GM12878 (cell line): ENCODE data around the gene CBARP. TPM values are rescaled to one million over a fixed set of nuclear protein-coding genes. Genes with fewer than 3 reads are reported as not detected.

Experiments used
- ATF7 ChIP-seq: fragments of 450-650 bp; IDR thresholded peaks from 2 replicates; pipeline ENCODE4 v1.6.1; 2016; ENCODE audit warnings: low read depth, mild to moderate bottlenecking
- BACH1 ChIP-seq: fragments of 450-650 bp; IDR thresholded peaks from 2 replicates; pipeline ENCODE4 v1.6.1; 2017; ENCODE audit warnings: mild to moderate bottlenecking, borderline replicate concordance
- BRCA1 ChIP-seq: IDR thresholded peaks from 2 replicates; pipeline ENCODE4 v1.6.1; 2011; ENCODE audit warnings: low read depth, low read length, improper control_type of control experiment
- CBFB ChIP-seq: IDR thresholded peaks from 2 replicates; pipeline ENCODE4 v1.6.1; 2016; ENCODE audit warnings: antibody characterized with exemption, low read depth
- CBX5 ChIP-seq: sonication (generic); IDR thresholded peaks from 2 replicates; pipeline ENCODE4 v1.6.1; 2016; ENCODE audit warnings: low read depth, moderate library complexity, mild to moderate bottlenecking, inconsistent platforms
- CHD4 ChIP-seq: fragments of 200-600 bp; sonication (generic); IDR thresholded peaks from 2 replicates; pipeline ENCODE4 v1.6.1; 2016; ENCODE audit warnings: mild to moderate bottlenecking
- CREM ChIP-seq: IDR thresholded peaks from 2 replicates; pipeline ENCODE4 v1.6.1; 2014; ENCODE audit warnings: antibody characterized with exemption, low read depth
- CTCF ChIP-seq, 3 experiments: IDR thresholded peaks in 2 of 3; conservative IDR thresholded peaks in 1 of 3; 2 replicates each; pipeline ENCODE4 v1.5.1; 2011; ENCODE audit warnings: low read depth in 3 of 3, low read length in 3 of 3, mild to moderate bottlenecking in 3 of 3, control low read depth in 2 of 3, moderate library complexity in 2 of 3, inconsistent platforms in 1 of 3, mixed read lengths in 1 of 3; ENCODE audit not compliant: control insufficient read depth in 2 of 3, insufficient read depth in 1 of 3; ENCODE audit errors: extremely low read depth in 1 of 3
- DPF2 ChIP-seq: fragments of 450-650 bp; IDR thresholded peaks from 2 replicates; pipeline ENCODE4 v1.6.1; 2017; ENCODE audit warnings: mild to moderate bottlenecking
- E2F4 ChIP-seq: IDR thresholded peaks from 2 replicates; pipeline ENCODE4 v1.6.1; 2012; ENCODE audit warnings: low read depth, low read length, improper control_type of control experiment
- EGR1 ChIP-seq, 2 experiments: IDR thresholded peaks; 1 replicate in 1 of 2; 2 replicates in 1 of 2; pipeline ENCODE4 v1.6.1; 2011 to 2012; ENCODE audit warnings: low read depth in 2 of 2, low read length in 2 of 2, borderline replicate concordance in 1 of 2, mild to moderate bottlenecking in 1 of 2, moderate library complexity in 1 of 2
- GABPA ChIP-seq: IDR thresholded peaks from 2 replicates; pipeline ENCODE4 v1.6.1; 2014; ENCODE audit warnings: antibody characterized with exemption, low read depth, mild to moderate bottlenecking, inconsistent platforms
- IKZF2 ChIP-seq, 2 experiments: fragments of 450-650 bp; IDR thresholded peaks; 2 replicates each; pipeline ENCODE4 v1.6.1; 2017; ENCODE audit warnings: mild to moderate bottlenecking in 2 of 2, moderate library complexity in 2 of 2
- NFIC ChIP-seq: IDR thresholded peaks from 2 replicates; pipeline ENCODE4 v1.6.1; 2012; ENCODE audit warnings: low read depth, mild to moderate bottlenecking, inconsistent platforms, low read length, moderate library complexity
- NR2C1 ChIP-seq: fragments of 450-650 bp; IDR thresholded peaks from 2 replicates; pipeline ENCODE4 v1.6.1; 2017; ENCODE audit warnings: antibody characterized with exemption, mild to moderate bottlenecking, moderate library complexity
- NRF1 ChIP-seq: conservative IDR thresholded peaks from 2 replicates; pipeline ENCODE4 v1.6.1; 2011; ENCODE audit warnings: mild to moderate bottlenecking, low read depth, low read length, improper control_type of control experiment
- PML ChIP-seq: IDR thresholded peaks from 2 replicates; pipeline ENCODE4 v1.6.1; 2012; ENCODE audit warnings: low read length, inconsistent platforms
- POLR2A ChIP-seq: IDR thresholded peaks from 2 replicates; pipeline ENCODE4 v1.6.1; 2011; ENCODE audit warnings: low read depth, mild to moderate bottlenecking, low read length
- POLR2AphosphoS5 ChIP-seq: IDR thresholded peaks from 2 replicates; pipeline ENCODE4 v1.6.1; 2011; ENCODE audit warnings: mild to moderate bottlenecking, low read length, inconsistent platforms
- RB1 ChIP-seq: fragments of 450-650 bp; formaldehyde crosslinking; IDR thresholded peaks from 2 replicates; pipeline ENCODE4 v1.6.1; 2017; ENCODE audit warnings: mild to moderate bottlenecking, borderline replicate concordance
- SMC3 ChIP-seq: IDR thresholded peaks from 2 replicates; pipeline ENCODE4 v1.6.1; 2011; ENCODE audit warnings: low read length, improper control_type of control experiment, borderline replicate concordance
- STAT3 ChIP-seq: IDR thresholded peaks from 2 replicates; pipeline ENCODE4 v1.6.1; 2011; ENCODE audit warnings: low read depth, low read length, improper control_type of control experiment
- TBL1XR1 ChIP-seq: IDR thresholded peaks from 2 replicates; pipeline ENCODE4 v1.6.1; 2012; ENCODE audit warnings: low read depth, low read length, improper control_type of control experiment
- WRNIP1 ChIP-seq: IDR thresholded peaks from 2 replicates; pipeline ENCODE4 v1.6.1; 2011; ENCODE audit warnings: low read depth, low read length, improper control_type of control experiment, borderline replicate concordance
- ZBTB33 ChIP-seq: fragments of 450-650 bp; IDR thresholded peaks from 2 replicates; pipeline ENCODE4 v1.6.1; 2017; ENCODE audit warnings: mild to moderate bottlenecking
- ZNF217 ChIP-seq: fragments of 450-650 bp; IDR thresholded peaks from 2 replicates; pipeline ENCODE4 v1.6.1; 2017; ENCODE audit warnings: antibody characterized with exemption, mild to moderate bottlenecking
- ZNF622 ChIP-seq: fragments of 450-650 bp; IDR thresholded peaks from 2 replicates; pipeline ENCODE4 v1.6.1; 2017; ENCODE audit warnings: mild to moderate bottlenecking, inconsistent platforms
- ZSCAN29 ChIP-seq: fragments of 450-650 bp; IDR thresholded peaks from 2 replicates; pipeline ENCODE4 v1.6.1; 2017; ENCODE audit warnings: mild to moderate bottlenecking, moderate library complexity
- ZZZ3 ChIP-seq: IDR thresholded peaks from 2 replicates; pipeline ENCODE4 v1.6.1; 2011; ENCODE audit warnings: low read depth; ENCODE audit not compliant: control insufficient read depth, insufficient read length
- polyA plus RNA-seq, 11 experiments: library from polyadenylated mRNA; depleted of rRNA in 4 of 11; unstranded in 6 of 11; stranded (reverse) in 5 of 11; fragments of >200 nt; fragmentation: Nextera tagmentation in 4 of 11; fragmentation: Illumina TruSeq in 1 of 11; extraction: Ambion mirVana in 4 of 11; extraction: Trizol in 1 of 11; gene quantifications; 1 replicate in 1 of 11; 2 replicates in 10 of 11; pipeline versions ENCODE4 v1.2.1 to v1.2.3, GENCODE V29; 2011 to 2016; ENCODE audit warnings: inconsistent platforms in 2 of 11, missing spikeins in 2 of 11, low read depth in 1 of 11
- total RNA-seq, 4 experiments: library from RNA; depleted of rRNA in 3 of 4; stranded (reverse); fragments of >200 nt in 3 of 4; fragmentation: Illumina TruSeq in 1 of 4; extraction: Trizol in 1 of 4; gene quantifications; 2 replicates each; pipeline versions ENCODE4 v1.2.1 to v1.2.3, GENCODE V29; 2013 to 2021
- TF ChIP-seq, protein P1 (sequence below): IDR thresholded peaks from 2 replicates; pipeline ENCODE4 v1.6.1; 2012; ENCODE audit warnings: low read depth, low read length, improper control_type of control experiment

Gene CBARP
- total and polyA plus RNA-seq, 10 of the 15 experiments (the other 5 are each of a cell fraction or from before 2014, with no cell fraction given), result 0.04 to 0.59 (median 0.18) TPM; not detected in 3

DNA sequence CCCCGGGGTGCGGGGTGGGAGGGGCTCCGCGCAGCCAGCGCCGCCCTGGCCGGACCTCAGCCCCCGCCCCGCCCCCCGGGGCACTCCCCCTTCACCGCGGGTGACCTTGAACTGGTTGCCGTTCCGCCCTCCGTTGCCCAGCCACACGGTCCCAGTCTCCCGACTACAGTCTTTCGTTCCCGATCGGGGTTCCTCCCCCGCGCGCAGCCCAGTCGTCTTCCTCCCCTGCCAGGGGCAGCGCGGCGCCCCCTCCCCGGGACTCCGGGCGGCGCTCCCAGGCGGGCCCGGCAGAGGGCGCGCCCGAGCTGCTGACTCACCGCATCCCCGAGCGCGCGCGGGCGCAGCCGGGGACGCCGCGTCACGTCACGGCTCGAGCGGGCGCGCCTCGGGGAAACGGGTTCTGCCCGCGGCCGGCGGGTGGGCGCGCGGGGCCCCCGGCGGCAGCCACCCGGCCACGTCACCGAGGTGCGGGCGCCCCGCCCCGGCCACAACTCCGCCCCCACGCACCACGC is 11.0 kb upstream of the CBARP start (continued):
- TF ChIP-seq CHD4, result no peak
- peak; percentile 83 for TF ChIP-seq ZSCAN29
- no peak for TF ChIP-seq CBFB
- TF ChIP-seq POLR2AphosphoS5, result peak; percentile 21; the same call in 1 of the 2 replicates
- TF ChIP-seq ZNF622, result no peak
- TF ChIP-seq STAT3, result no peak
- TF ChIP-seq PML, result 0 out of 2 replicates have a peak, but pooled peaks have one; percentile 45
- no peak for TF ChIP-seq NRF1
- no peak for TF ChIP-seq GABPA
- no peak for TF ChIP-seq ATF7
- no peak for TF ChIP-seq WRNIP1
- no peak for TF ChIP-seq E2F4
- peak; percentile 41; the same call in 1 of the 2 replicates for TF ChIP-seq CREM
- TF ChIP-seq NFIC, result no peak
- TF ChIP-seq, protein P1, sequence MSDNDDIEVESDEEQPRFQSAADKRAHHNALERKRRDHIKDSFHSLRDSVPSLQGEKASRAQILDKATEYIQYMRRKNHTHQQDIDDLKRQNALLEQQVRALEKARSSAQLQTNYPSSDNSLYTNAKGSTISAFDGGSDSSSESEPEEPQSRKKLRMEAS, result 0 out of 2 replicates have a peak, but pooled peaks have one; percentile 3
- TF ChIP-seq BRCA1, result no peak
- TF ChIP-seq SMC3, result peak; percentile 47; the same call in 1 of the 2 replicates
- peak; percentile 5; the same call in 1 of the 2 replicates for TF ChIP-seq POLR2A
- peak; percentile 99 for TF ChIP-seq BACH1
- peak; percentile 68 to 88 (median 74) for TF ChIP-seq CTCF (IDR thresholded peaks at IDR 0.05 in 2 of 3, conservative IDR thresholded peaks at IDR 0.05 in 1 of 3; ENCODE audit: control insufficient read depth in 2 of 3, extremely low read depth in 1 of 3, insufficient read depth in 1 of 3, low read depth in 3 of 3, low read length in 3 of 3)
- 0 out of 3 replicates have a peak, but pooled peaks of 1 of the 2 experiments have one; percentile 26 for TF ChIP-seq EGR1 (IDR thresholded peaks at IDR 0.05; ENCODE audit: borderline replicate concordance in 1 of 2, low read depth in 2 of 2, low read length in 2 of 2)
- no peak for TF ChIP-seq ZBTB33
- peak; percentile 81; the same call in 1 of the 2 replicates for TF ChIP-seq ZNF217
- no peak for TF ChIP-seq TBL1XR1
- TF ChIP-seq CBX5, result no peak
- no peak for TF ChIP-seq ZZZ3
- peak; percentile 32; the same call in 1 of the 2 replicates for TF ChIP-seq NR2C1
- peak; percentile 41; the same call in 1 of the 2 replicates for TF ChIP-seq RB1
- TF ChIP-seq DPF2, result peak; percentile 75
- TF ChIP-seq IKZF2 (IDR thresholded peaks at IDR 0.05), result no peak
